GM18511 (cell line): Measurements from ENCODE around the gene C19orf38.
A peak's percentile ranks its signal among the peaks of the same experiment; 100 is the strongest.
"Not testable (repeated sequence)": the region's sequence is repeated elsewhere in the genome, so short reads cannot be mapped to it uniquely, and the experiment has no call there.

Experiments used
- ATAC-seq: cut with Tn5 transposase; IDR thresholded peaks from one replicate; pipeline ENCODE4 v1.9.1; 2021; ENCODE audit warnings: mild to moderate bottlenecking, moderate library complexity; ENCODE audit not compliant: unreplicated experiment

Gene C19orf38

DNA sequence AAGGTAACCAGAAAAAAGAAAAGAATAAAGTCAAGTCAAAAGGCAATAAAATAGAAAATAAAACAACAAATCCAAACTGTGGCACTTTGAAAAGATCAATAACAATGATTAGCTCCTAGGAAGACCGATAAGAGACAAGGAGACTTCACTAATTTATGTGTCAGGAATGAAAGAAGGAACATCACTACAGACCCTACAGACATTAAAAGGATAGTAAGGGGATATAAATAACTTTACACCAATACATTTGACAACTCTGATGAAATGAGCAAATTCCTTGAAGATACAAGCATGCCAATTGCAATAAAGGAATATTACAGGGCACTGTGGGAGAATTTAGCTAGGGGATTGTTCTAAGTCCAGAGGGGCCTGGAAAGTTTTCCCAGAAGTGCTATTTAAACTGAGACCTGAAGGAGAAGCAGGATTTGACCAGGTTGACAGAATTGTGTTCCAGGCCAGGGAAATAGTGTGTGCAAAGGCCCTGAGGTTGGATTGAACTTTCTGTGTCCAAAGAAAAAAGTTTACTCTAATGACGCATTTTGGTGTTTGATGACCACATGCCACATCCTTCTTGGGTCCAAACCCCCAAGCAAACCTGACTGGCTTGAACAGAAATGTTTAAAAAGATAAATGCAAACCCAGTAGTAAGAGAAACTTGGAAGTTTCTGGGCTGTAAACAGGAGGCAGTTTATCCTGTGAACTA lies 1.6 kb upstream of the C19orf38 start:
- no peak for ATAC-seq

DNA sequence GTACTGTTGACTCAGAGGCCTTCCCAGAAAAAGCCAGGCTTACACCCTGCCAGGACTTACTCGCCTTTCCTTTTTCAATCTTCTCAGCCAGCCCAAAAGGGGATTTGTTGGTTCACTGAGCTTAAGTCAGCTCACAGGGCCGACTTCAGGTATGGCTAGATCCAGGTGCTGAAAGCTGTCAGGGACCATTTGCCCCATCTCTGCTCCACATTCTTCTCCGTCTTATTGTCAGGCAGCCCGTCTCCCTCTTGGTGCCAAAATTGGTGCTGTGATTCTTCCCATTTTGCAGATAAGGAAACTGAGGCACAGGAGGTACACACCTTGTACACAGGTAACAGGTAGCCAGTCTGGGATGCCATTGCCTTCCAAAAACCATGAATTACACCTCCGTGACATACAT lies 2.4 kb downstream of the C19orf38 start:
- ATAC-seq = no peak

DNA sequence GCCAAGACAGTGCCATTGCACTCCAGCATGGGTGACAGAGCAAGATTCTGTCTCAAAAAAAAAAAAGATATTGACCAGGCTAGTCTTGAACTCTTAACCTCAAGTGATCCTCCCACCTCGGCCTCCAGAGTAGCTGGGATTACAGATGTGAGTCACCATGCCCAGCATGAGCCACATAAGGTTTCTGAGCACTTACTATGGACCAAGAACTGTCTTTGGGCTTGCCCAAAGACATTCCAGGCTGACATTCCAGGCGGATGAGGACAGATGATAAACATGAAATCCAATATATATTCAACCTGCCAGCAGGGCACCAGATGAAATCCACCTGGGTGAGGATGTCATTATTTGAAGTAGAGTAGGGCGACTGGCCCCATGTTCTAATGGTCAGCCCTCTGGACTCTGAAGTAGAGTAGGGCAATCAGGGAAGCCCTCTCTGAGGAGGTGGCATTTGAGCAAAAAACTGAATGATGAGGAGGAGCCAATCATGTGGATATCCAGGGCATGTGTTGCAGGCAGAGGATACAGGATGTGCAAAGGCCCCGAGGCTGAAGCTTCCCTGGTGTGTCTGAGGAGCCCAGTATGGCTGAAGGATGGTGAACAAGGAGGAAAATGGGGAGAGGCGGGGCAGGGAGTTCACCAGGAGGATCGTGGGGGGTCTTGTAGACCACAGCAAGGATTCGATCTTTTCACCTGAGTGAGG lies 4.0 kb downstream of the C19orf38 start:
- ATAC-seq = no peak

DNA sequence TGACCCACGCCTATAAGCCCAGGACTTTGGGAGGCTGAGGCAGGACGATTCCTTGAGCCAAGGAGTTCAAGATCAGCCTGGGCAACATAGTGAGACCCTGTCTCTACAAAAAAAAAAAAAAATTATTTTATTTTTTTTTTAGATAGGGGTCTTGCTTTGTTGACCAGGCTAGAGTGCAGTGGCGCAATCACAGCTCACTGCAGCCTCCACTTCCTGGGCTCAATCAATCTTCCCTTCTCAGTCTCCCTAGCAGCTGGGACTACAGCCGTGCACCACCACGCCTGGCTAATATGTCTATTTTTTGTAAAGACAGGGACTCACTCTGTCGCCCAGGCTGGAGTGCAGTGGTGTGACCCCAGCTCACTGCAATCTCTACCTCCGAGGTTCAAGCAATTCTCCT lies 4.7 kb downstream of the C19orf38 start:
- no peak for ATAC-seq

DNA sequence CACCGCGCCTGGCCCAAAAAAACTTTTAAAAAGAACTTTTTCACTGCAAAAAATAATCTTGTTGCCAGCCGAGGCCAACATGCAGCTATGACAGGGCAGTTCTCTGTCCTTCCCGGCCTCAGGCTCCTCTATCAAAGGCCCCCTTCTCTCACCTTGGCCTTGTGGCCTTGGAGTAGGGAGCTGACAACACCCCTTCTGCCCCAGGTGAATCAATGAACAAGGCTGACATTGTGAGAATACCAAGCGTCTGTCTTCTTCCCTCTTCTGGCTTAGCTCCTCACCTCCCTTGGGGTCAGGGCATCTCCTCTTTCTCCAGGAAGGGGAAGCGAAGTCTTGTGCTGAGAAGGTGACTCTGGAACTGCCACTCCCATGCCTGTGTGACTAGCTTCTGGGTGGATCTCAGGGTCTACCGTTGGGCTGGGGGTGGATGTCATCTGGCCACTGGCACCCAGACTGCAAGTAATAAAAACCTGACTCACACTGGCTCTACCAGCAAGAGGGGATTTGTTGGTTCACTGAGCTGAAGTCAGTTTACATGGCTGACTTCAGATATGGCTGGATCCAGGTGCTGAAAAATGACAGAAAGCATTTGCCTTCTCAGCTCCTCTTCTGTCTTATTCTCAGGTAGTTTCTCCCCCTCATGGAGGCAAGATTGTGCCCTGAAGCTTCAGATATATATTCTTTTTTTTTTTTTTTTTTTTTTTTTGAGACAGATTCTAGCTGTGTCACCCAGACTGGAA lies 6.3 kb downstream of the C19orf38 start:
- no peak for ATAC-seq

DNA sequence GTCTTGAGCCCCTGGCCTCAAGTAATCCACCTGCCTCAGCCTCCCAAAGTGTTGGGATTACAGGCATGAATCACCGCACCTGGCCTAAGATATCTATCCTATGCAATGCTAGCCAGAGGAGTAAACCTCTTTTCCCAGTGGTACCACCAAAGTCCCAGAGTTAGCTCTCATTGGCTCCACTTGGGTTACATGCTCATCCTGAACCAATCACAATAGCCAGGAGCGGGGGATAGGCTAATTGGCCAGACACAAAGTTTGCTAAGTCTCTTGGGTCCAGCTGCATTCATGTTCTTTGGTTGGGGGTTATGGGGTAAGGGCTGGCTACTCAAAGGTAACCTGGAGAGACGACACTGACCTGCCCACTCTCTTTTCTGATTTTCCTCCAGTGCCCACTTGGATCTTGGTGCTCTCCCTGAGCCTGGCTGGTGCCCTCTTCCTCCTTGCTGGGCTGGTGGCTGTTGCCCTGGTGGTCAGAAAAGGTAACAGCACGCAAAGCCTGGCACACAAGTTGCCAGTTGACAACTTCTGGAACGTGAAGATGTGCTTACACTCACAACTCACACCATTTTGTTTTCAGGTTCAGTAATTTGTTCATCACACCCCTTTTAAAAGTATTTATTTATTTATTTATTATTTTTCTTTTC lies 7.8 kb downstream of the C19orf38 start:
- no peak for ATAC-seq

DNA sequence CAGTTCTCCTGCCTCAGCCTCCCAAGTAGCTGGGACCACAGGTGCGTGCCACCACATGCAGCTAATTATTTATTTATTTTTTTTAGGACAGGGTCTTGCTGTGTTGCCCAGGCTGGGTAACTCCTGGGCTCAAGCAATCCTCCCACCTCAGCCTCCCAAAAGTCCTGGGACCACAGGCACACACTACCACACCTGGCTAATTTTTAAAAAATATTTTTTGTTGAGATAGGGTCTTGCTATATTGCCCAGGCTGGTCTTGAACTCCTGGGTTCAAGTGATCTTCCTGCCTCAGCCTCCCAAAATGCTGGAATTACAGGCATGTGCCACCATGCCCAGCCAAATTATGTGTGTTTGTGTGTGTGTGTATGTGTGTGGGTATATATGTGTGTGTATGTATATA lies 8.7 kb downstream of the C19orf38 start:
- ATAC-seq = not testable (repeated sequence)

DNA sequence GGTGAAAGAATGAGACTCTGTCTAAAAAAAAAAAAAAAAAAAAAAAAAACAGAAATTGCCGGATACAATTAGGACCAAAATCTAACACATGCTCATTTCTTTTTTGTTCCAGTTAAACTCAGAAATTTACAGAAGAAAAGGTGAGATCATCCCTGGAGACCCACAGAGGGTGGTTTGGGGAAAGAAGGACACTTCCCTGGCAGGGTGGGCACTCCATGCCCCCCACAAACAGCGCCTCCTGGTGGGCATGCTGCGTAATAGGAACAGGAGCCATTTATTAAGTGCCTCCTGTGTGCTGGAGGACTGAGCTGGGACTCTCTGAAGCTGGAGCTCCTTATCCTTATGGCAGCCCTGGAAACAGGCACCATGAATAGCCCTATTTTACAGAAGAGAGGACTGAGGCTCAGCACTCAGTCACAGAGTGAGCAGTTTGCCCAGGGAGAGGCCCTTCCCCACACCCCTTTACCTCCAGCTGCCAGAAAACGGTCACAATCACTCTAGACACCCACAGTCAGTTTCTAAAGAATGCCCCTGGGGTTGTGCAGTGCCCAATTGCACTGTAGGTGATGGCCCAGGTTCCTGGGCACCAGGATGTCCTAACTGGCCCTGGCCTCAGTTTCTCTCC lies 10.1 kb downstream of the C19orf38 start:
- no peak for ATAC-seq

DNA sequence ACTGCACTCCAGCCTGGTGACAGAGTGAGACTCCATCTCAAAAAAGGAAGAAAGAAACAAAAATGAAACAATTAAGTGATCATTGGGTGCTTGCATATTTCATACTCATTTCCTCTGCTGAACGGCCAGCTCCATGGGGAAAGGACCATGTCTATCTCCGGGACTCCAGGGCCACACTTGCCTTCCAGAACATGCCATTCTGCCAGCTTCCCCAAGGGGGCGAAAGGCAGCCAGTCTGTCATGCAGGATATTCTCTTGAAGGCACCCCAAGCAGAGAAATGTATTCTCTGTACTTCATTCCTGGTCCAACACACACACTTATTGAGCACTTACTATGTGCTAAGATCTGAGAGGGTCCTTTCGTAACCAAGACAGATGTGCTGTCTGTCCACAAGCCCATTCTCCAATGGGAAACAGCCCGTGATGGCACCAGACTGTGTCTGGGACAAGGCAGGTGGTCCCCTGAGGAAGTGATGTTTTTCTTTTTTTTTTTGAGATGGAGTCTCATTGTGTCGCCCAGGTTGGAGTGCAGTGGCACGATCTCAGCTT lies 13.0 kb downstream of the C19orf38 start:
- ATAC-seq = no peak

DNA sequence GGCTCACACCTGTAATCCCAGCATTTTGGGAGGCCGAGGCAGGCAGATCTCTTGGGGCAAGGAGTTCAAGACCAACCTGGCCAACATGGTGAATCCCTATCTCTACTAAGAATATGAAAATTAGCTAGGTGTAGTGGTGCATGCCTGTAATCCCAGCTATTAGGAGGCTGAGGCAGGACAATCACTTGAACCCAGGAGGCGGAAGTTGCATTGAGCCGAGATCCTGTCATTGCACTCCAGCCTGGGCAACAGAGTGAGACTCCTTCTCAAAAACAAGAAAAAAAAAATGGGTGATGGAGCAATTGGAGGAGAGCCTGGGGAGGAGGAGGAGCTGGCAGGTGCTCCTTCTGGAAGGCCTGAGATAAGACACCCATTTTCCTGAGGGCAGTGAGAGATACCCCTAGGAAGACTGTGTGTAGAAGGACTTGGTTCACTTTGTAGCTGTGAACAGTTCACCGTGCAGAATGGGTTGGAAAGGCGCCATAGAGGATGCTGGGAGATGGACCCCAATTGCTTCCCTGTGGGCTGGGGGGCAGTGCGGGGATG lies 14.4 kb downstream of the C19orf38 start:
- no peak for ATAC-seq

DNA sequence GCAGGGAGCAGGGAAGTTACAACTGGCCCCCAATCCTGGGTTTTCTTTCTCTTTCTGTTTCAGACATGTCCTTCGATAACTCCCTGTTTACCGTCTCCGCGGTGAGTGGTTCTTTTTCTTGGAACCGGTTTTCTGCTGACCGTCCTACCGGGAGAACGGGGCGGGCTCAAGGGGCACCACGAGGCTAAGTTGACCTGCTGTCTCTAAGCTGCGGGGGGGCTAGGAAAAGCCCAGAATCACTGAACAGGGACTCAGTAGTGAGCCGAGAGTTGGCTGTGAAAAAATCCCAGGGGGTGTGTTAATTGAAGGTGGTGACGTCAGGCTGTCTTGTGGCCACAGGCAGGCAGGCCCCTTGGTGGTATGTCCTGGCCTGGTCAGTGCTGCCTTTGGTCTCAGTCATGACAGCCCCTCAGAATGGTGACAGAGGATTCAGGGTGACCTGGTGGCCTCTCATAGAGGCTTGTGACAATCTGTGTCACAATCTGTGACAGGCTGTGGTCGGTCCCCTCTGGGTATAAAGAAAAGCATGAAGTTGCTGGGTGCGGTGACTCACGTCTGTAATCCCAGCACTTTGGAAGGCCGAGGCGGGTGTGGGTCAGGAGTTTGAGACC lies 15.0 kb downstream of the C19orf38 start:
- no peak for ATAC-seq

DNA sequence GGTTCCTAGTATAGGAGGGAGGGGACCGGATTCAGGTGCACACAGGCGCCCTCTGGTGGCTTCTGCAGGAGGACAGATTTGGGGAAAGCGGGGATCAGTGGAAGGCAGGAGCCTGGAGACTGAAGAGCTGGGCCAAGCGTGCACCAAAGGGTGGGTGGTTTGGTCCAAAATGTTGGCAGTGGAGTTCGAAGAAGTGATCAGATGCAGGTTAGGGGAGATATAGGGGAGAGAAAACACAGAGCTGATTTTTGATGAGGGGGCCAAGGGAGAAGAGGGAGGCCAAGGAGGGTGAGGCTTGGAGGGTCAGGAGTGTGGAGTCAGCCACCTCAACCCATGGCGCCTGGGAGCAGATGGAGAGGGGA lies 16.3 kb downstream of the C19orf38 start:
- ATAC-seq = no peak

DNA sequence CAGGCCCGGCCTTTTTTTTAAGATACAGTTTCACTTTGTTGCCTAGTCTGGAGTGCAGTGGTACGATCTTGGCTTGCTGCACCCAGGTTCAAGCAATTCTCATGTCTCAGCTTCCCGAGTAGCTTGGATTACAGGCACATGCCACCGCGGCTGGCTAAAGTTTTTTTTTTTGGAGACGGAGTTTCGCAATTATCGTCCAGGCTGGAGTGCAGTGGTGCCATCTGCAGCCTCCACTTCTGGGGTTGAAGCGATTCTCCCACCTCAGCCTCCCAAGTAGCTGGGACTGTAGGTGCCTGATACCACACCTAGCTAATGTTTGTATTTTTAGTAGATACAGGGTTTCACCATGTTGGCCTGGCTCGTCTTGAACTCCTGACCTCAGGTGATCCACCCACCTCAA lies 18.3 kb downstream of the C19orf38 start:
- no peak for ATAC-seq

DNA sequence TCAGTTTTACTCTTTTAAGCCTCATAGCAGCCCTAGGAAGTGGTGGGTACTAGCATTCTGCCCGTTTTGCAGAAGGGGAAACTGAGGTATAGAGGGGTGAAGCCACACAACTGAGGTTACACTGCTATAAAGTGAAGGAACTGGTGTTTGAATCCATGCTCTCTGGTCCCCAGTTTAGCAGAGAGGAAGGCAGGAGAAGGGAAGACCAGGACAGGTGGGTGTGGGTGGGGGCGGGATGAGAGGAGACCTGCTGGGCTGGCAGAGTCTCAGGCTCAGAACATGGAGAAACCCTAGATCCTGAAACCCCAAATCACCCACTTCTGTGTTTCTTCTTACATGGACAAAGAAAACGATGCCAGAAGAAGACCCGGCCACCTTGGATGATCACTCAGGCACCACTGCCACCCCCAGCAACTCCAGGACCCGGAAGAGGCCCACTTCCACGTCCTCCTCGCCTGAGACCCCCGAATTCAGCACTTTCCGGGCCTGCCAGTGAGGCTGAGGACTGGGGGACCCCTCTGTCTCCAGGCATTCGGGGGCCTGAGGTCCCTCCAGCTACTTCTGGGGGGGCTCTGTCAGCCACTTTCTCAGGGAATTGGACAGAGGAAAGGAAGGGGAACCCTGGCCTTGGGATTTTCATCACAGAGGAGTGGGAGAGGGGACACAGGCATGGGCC lies 20.8 kb downstream of the C19orf38 start:
- no peak for ATAC-seq

DNA sequence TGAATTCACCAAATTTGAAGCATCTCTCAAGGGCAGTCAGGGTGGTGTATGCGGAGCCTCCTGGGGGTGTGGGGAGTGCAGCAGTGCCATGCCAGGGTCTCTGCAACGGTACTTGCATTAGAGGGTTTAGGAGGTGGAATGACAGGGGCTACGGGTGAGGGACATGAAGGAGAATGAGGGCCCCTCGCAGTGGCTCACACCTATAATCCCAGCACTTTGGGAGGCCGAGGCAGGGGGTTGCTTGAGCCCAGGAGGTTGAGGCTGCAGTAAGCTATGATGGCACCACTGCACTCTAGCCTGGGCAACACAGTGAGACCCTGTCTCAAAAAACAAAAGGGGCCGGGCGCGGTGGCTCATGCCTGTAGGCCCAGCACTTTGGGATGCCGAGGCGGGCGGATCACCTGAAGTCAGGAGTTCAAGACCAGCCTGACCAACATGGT lies 21.7 kb downstream of the C19orf38 start:
- ATAC-seq = not testable (repeated sequence)

DNA sequence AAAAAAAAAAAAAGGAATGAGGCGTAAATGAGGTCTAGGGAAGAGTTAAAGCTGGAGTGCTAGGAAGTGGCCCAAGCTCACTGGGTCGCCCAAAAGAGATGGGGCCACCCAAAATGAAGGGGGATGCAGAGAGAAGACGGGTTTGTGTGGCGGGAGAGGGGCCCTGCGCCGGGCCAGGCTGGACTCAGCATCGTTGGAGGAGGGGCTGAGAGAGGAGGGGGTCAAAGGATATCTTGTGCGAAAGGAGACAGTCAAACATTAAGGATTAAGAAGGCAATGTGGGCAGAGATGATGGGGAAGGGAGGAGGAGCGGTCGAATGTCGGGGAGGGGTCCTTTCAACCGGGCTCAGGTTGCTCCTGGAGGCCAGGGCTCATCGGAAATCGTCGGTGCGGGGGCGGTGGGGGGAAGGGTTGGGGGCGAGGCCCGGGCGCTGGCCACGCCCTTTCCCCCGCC lies 22.3 kb downstream of the C19orf38 start:
- no peak for ATAC-seq

DNA sequence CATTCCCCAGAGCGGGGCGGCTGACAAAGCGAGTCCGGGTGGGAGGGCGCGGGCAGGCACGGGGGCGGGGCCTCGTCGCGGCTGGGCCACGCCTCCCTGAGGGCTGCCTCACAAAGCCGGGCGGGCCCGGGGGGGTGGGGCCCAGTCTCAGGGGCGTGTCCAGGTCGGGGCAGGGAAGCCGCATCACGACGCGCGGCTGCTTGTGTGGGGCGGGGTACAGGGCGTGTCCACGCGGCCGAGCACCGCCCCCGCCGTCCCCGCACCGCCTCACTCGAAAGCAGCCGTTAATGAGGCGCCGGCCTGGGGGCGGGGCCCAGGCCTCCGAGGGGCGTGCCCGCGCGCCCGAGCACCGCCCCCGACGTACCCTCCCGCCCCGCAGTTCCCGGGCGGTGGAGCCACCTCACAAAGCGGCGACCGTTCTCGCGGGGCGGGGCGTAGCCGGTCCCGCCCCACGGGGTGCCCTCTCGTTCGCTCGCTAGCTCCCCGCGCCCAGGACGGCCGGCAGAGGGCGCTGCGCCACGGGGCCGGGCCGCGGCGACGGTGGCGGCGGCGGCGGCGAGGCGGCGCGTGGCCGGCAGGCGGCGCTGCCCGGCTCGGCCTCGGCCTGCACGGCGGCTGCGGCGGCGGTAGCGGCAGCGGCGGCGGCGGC lies 22.9 kb downstream of the C19orf38 start, which contains the start of gene CARM1:
Gene CARM1 (plus strand): TSS at position 599 of the 649 bp plus-strand sequence. CDS start 150 bp downstream, outside the sequence.
- ATAC-seq = peak; percentile 71

DNA sequence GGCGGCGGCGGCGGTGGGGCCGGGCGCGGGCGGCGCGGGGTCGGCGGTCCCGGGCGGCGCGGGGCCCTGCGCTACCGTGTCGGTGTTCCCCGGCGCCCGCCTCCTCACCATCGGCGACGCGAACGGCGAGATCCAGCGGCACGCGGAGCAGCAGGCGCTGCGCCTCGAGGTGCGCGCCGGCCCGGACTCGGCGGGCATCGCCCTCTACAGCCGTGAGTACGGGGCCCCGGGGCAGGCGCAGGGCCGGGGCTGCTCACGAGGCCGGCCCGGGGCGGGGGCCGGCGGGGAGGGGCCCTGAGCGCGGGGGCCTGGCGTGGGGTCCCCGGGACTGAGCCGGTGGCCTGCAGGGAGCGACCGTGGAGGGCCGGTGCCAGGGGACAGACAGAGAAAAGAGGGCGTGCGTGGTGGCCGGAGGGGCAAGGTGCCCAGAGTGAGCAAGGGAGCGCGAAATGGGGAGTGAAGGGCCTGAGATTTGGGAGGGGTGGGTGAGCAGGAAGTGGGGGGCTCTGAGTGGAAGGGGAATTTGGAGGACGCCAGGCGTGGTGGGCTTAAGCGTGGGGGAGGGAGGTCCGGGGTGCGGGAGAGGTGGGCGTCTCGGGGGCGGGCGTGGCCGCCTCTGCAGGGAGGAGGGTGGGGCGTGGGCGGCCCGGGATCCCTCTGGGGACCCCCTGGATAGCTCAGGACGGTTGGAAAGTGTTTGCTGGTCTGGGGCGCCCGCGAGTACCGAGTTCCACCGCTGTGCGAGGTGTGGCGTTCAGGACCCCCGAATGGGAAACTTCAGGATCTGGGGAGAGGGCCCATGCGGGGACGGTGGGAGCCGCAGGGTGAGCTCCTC lies 23.7 kb downstream of the C19orf38 start:
- no peak for ATAC-seq
